Heart left ventricle (tissue), 13 donors: ENCODE results near the gene ERGIC1.

Experiments used
- POLR2A ChIP-seq, 2 donors: fragments of 450-650 bp; IDR thresholded peaks; one replicate each; pipeline ENCODE4 v1.6.1; 2017; ENCODE audit warnings: antibody characterized with exemption in 2 of 2, mild to moderate bottlenecking in 2 of 2, moderate library complexity in 2 of 2
- TF ChIP-seq, protein P1 (sequence below), 12 donors: fragments of 200-600 bp; sonication (generic) in 4 of 12; IDR thresholded peaks; one replicate each; pipeline versions ENCODE4 v1.5.0 to v1.8.0; 2018 to 2022; ENCODE audit warnings: antibody characterized with exemption in 12 of 12, mild to moderate bottlenecking in 5 of 12
- donor health status: ischemic (EF 13 %, LVEDD 7.1; RV severe dilation, severe dysfunction).
- donor health status: DM: no; HTN: yes; CAD: no.
- donor health status: DM: no; HTN: no; CAD: no.
- donor health status: ischemic (EF 25% LVEDD 6.9; RV normal size, moderate dysfunction).
- donor health status: ischemic (EF 25% LVEDD 5.7; RV mildly dilated, moderate dysfunction).
- donor health status: ischemic (EF 35%, LVEDD 5.7; RV mildly dilated, moderate dysfunction).
- donor health status: nonischemic (EF 11% LVEDD 7.7; RV severe dilation, severe dysfunction).
- donor health status: DM: yes; HTN: yes; CAD: no.
- donor health status: PGD.
- donor health status: ischemic (EF 29% LVEDD 5.4; RV normal size, mild dysfunction).
- donor health status: nonischemic (EF 23%, LVEDD 6.1; RV moderate dilation, normal function).

DNA sequence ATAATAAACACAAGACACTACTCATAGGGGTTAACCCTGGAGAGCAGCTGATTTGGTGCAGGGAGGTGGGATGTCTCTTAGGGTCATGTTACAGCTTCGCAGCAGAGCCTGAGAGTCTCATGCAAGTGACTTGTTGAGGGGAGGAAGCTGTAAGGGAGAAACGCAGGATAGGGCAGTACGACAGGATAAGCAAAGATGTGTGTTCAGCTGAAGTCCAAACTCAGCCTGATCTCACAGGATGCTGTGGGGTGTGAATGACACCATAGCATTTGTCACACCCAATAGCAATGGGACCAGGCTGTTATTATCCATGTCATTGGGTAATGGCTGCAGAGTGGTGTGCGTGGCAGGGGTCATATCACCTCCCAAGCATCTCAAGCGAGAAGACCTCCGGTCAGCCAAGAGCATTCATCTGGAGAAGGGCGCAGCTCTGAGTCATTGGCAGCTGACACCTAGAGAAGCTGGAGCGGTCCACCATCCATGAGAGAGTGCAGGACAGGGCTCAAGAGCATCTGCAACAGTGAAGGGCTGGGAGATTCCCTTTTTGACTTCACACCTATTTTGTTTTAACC is 76.0 kb downstream of the ERGIC1 start:
- TF ChIP-seq, protein P1, sequence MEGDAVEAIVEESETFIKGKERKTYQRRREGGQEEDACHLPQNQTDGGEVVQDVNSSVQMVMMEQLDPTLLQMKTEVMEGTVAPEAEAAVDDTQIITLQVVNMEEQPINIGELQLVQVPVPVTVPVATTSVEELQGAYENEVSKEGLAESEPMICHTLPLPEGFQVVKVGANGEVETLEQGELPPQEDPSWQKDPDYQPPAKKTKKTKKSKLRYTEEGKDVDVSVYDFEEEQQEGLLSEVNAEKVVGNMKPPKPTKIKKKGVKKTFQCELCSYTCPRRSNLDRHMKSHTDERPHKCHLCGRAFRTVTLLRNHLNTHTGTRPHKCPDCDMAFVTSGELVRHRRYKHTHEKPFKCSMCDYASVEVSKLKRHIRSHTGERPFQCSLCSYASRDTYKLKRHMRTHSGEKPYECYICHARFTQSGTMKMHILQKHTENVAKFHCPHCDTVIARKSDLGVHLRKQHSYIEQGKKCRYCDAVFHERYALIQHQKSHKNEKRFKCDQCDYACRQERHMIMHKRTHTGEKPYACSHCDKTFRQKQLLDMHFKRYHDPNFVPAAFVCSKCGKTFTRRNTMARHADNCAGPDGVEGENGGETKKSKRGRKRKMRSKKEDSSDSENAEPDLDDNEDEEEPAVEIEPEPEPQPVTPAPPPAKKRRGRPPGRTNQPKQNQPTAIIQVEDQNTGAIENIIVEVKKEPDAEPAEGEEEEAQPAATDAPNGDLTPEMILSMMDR (IDR thresholded peaks at IDR 0.05) = no peak
- TF ChIP-seq POLR2A (IDR thresholded peaks at IDR 0.05) = no peak
